HepG2 (cell line): Measurements from ENCODE around the gene DDC. TPM values are rescaled to one million over a fixed set of nuclear protein-coding genes. Genes with fewer than 3 reads are reported as not detected.

ENCODE experiments used
- ATAC-seq: fragments of 200-7000 bp; cut with Tn5 transposase; 3 replicates; pipeline ENCODE4 v1.9.1; 2020; ENCODE audit warnings: mild to moderate bottlenecking, moderate library complexity
- BruUV-seq: library from RNA; stranded (reverse); fragments of 400-500 nt; replicated peaks from 2 replicates; lab custom pipeline; 2021; lab: Mats Ljungman, UMichigan
- CTCF ChIA-PET: fragments of 300-600 bp; formaldehyde crosslinking; extraction: SDS; loops from one replicate; lab custom pipeline; 2021; ENCODE audit warnings: low total read pairs, inconsistent platforms, low intra/inter-chr PET ratio; lab: Yijun Ruan, JAX
- POLR2A ChIA-PET: fragments of 350-600 bp; sonication (Branson Sonifier 250); formaldehyde crosslinking; loops from one replicate; lab custom pipeline; 2020; ENCODE audit warnings: antibody characterized with exemption, inconsistent platforms; lab: Yijun Ruan, JAX
- DNase-seq: peaks from one replicate; pipeline ENCODE4 v3.0.0-alpha.2; 2015; ENCODE audit warnings: low spot score
- FAIRE-seq: peaks from 3 replicates; lab custom pipeline; 2011; peaks lifted over from hg19 to GRCh38; lab: Jason Lieb, UNC
- H2AFZ ChIP-seq: one replicate; pipeline ENCODE4 v1.6.1; 2011; ENCODE audit warnings: low read length, inconsistent platforms
- H3K27ac ChIP-seq: fragments of 300-600 bp; 3 replicates; pipeline ENCODE4 v1.8.0; 2011; ENCODE audit warnings: mixed run types, mild to moderate bottlenecking, mixed read lengths, low read length, inconsistent platforms; ENCODE audit not compliant: insufficient read depth; ENCODE audit errors: extremely low read length
- H3K27me3 ChIP-seq, 2 experiments: fragments of 200-600 bp in 1 of 2; 2 replicates in 1 of 2; 3 replicates in 1 of 2; pipeline versions ENCODE4 v1.6.0 to v1.8.0; 2011; ENCODE audit warnings: low read length in 2 of 2, mild to moderate bottlenecking in 2 of 2, moderate library complexity in 2 of 2, inconsistent platforms in 1 of 2; ENCODE audit not compliant: insufficient read depth in 2 of 2, control insufficient read depth in 1 of 2
- H3K36me3 ChIP-seq, 2 experiments: fragments of 200-600 bp in 1 of 2; replicated peaks in 1 of 2; 2 replicates in 1 of 2; 3 replicates in 1 of 2; pipeline versions ENCODE4 v1.5.1 to v1.8.0; 2011; ENCODE audit warnings: low read length in 2 of 2, inconsistent platforms in 1 of 2; ENCODE audit not compliant: insufficient read depth in 2 of 2, control insufficient read depth in 1 of 2
- H3K4me1 ChIP-seq: 2 replicates; pipeline ENCODE4 v1.5.1; 2012; ENCODE audit warnings: low read length, inconsistent platforms; ENCODE audit not compliant: insufficient read depth
- H3K4me2 ChIP-seq: 2 replicates; pipeline ENCODE4 v1.6.0; 2011; ENCODE audit warnings: low read depth, low read length, inconsistent platforms
- H3K4me3 ChIP-seq, 3 experiments: fragments of 200-600 bp in 1 of 3; sonication (generic), shearing (Covaris generic) in 1 of 3; replicated peaks in 1 of 3; 2 replicates each; pipeline ENCODE4 v1.5.1; 2011 to 2016; ENCODE audit warnings: low read length in 3 of 3, inconsistent platforms in 2 of 3, low read depth in 2 of 3, mild to moderate bottlenecking in 2 of 3, control low read depth in 1 of 3, mixed read lengths in 1 of 3; ENCODE audit not compliant: insufficient read depth in 1 of 3
- H3K79me2 ChIP-seq: one replicate; pipeline ENCODE4 v1.6.1; 2011; ENCODE audit warnings: low read length, inconsistent platforms; ENCODE audit not compliant: insufficient read depth
- H3K9ac ChIP-seq: 2 replicates; pipeline ENCODE4 v1.6.0; 2011; ENCODE audit warnings: mild to moderate bottlenecking, low read depth, low read length, inconsistent platforms; ENCODE audit not compliant: insufficient read depth
- H3K9me3 ChIP-seq: 2 replicates; pipeline ENCODE4 v1.5.1; 2012; ENCODE audit warnings: mild to moderate bottlenecking, low read length
- H4K20me1 ChIP-seq: 2 replicates; pipeline ENCODE4 v1.6.0; 2011; ENCODE audit warnings: inconsistent platforms, mild to moderate bottlenecking, low read length, moderate library complexity; ENCODE audit not compliant: insufficient read depth
- AHR ChIP-seq: IDR thresholded peaks from 2 replicates; pipeline ENCODE4 v1.6.1; 2018; ENCODE audit warnings: missing genetic modification reagents, missing compliant biosample characterization
- ARHGAP35 ChIP-seq: sonication (generic); formaldehyde crosslinking; IDR thresholded peaks from 2 replicates; pipeline ENCODE4 v1.9.0; 2022; ENCODE audit warnings: mild to moderate bottlenecking, inconsistent platforms, moderate library complexity, missing genetic modification reagents, borderline replicate concordance
- CBX2 ChIP-seq, 2 experiments: fragments of 200-600 bp in 1 of 2; sonication (generic); formaldehyde crosslinking in 1 of 2; IDR thresholded peaks; 2 replicates each; pipeline versions ENCODE4 v1.7.0 to v1.8.1; 2018 to 2022; ENCODE audit warnings: low read depth in 2 of 2, low read length in 1 of 2, mild to moderate bottlenecking in 1 of 2, missing genetic modification reagents in 1 of 2
- CTCF ChIP-seq: sonication (generic); formaldehyde crosslinking; IDR thresholded peaks from 2 replicates; pipeline ENCODE4 v1.5.0; 2020; ENCODE audit warnings: mild to moderate bottlenecking, missing genetic modification reagents, moderate library complexity
- FOXJ3 ChIP-seq: sonication (generic); formaldehyde crosslinking; IDR thresholded peaks from 2 replicates; pipeline ENCODE4 v1.4.0; 2020; ENCODE audit warnings: missing genetic modification reagents, mild to moderate bottlenecking, borderline replicate concordance
- GABPA ChIP-seq, 2 experiments: IDR thresholded peaks; 2 replicates each; pipeline ENCODE4 v1.6.1; 2011 to 2016; ENCODE audit warnings: low read depth in 2 of 2, low read length in 1 of 2, missing biosample characterization in 1 of 2, missing genetic modification characterization in 1 of 2
- JARID2 ChIP-seq: sonication (generic); formaldehyde crosslinking; IDR thresholded peaks from 2 replicates; pipeline ENCODE4 v1.8.1; 2023; ENCODE audit warnings: missing genetic modification reagents, inconsistent platforms; ENCODE audit not compliant: insufficient replicate concordance
- NFE2L1 ChIP-seq: sonication (generic); formaldehyde crosslinking; IDR thresholded peaks from 2 replicates; pipeline ENCODE4 v1.4.0; 2020; ENCODE audit warnings: missing genetic modification reagents, mild to moderate bottlenecking, borderline replicate concordance
- NKX3-1 ChIP-seq: sonication (generic); formaldehyde crosslinking; IDR thresholded peaks from 2 replicates; pipeline ENCODE4 v1.5.0; 2020; ENCODE audit warnings: missing genetic modification reagents
- PLSCR1 ChIP-seq: sonication (generic); formaldehyde crosslinking; IDR thresholded peaks from 2 replicates; pipeline ENCODE4 v1.5.0; 2020; ENCODE audit warnings: missing genetic modification reagents, mild to moderate bottlenecking, borderline replicate concordance
- SNAPC2 ChIP-seq: sonication (generic); formaldehyde crosslinking; IDR thresholded peaks from 2 replicates; pipeline ENCODE4 v1.8.1; 2022; ENCODE audit warnings: mild to moderate bottlenecking, missing genetic modification reagents
- ZNF160 ChIP-seq: sonication (generic); formaldehyde crosslinking; IDR thresholded peaks from 2 replicates; pipeline ENCODE4 v1.8.0; 2022; ENCODE audit warnings: mild to moderate bottlenecking, inconsistent platforms, missing genetic modification reagents
- ZNF558 ChIP-seq: sonication (generic); formaldehyde crosslinking; IDR thresholded peaks from 2 replicates; pipeline ENCODE4 v1.9.0; 2022; ENCODE audit warnings: mild to moderate bottlenecking, missing genetic modification reagents, borderline replicate concordance
- ZNF780A ChIP-seq: sonication (generic); formaldehyde crosslinking; IDR thresholded peaks from 2 replicates; pipeline ENCODE4 v1.8.0; 2022; ENCODE audit warnings: mild to moderate bottlenecking, missing genetic modification reagents, moderate library complexity
- WGBS: methylation state at CpG from one replicate; pipeline ENCODE4 v1.1.6; 2017; ENCODE audit warnings: low lambda C conversion rate; 5-methylcytosine and 5-hydroxymethylcytosine counted together
- in situ Hi-C: cut with HindIII; loops from 2 replicates; pipeline ENCODE4 v1.10.0; 2017; ENCODE audit warnings: low pct_unique_long_range_greater_than_20kb; ENCODE audit not compliant: extremely low pct_ligation_motif_present
- intact Hi-C: fragments of 100-400 bp; cut with micrococcal nuclease; formaldehyde crosslinking; loops from one replicate; pipeline ENCODE4 v1.10.0; 2022; ENCODE audit not compliant: unreplicated experiment
- polyA plus RNA-seq, 8 experiments: library from polyadenylated mRNA; depleted of rRNA in 3 of 8; stranded (reverse) in 7 of 8; unstranded in 1 of 8; fragments of >200 nt; fragmentation: Illumina TruSeq in 4 of 8; extraction: Trizol in 4 of 8; gene quantifications; 2 replicates each; pipeline versions ENCODE4 v1.2.1 to v1.2.3, GENCODE V29; 2011 to 2016; ENCODE audit warnings: low read depth in 4 of 8, missing spikeins in 1 of 8, mixed read lengths in 1 of 8; ENCODE audit not compliant: insufficient read depth in 1 of 8
- total RNA-seq, 5 experiments: library from RNA; depleted of rRNA; stranded (reverse); fragments of >200 nt; fragmentation: Illumina TruSeq; extraction: Trizol; gene quantifications; 2 replicates each; pipeline ENCODE4 v1.2.3, GENCODE V29; 2016; ENCODE audit warnings: low read depth in 1 of 5

DDC gene
- total and polyA plus RNA-seq, 2 of the 13 experiments (the other 11 are each of a cell fraction or from before 2014, with no cell fraction given) = 11.7 to 93.3 TPM

- intact Hi-C loops (no loop called here), in situ Hi-C loops (loop anchor here (25.0 kb wide), 1 partner anchor 663 kb away; no protein-coding TSS in a partner anchor)
- H2AFZ ChIP-seq = no peak overlapping the region
- POLR2A ChIA-PET = no interaction called here
- no peak overlapping the region for H3K27ac ChIP-seq
- WGBS = 93% methylated on average over 8 of the region's 8 CpGs
- peaks cover 7 to 9% of the 10 kb centered on the region in 2 experiments; a peak in 4 of 5 replicates for H3K36me3 ChIP-seq
- BruUV-seq = no TSS peak
- no peaks in the 10 kb centered on the region for H3K79me2 ChIP-seq
- no peak overlapping the region for H3K4me2 ChIP-seq
- DNase-seq = no peak
- FAIRE-seq = no peak
- ATAC-seq = no peak
- peaks cover 9% of the 10 kb centered on the region; the same call in 1 of the 2 replicates for H3K4me1 ChIP-seq
- H4K20me1 ChIP-seq = no peaks in the 10 kb centered on the region
- H3K9ac ChIP-seq = no peak overlapping the region
- no peak overlapping the region for H3K4me3 ChIP-seq
- H3K9me3 ChIP-seq = no peaks in the 10 kb centered on the region
- CTCF ChIA-PET = no interaction called here
- no peaks in the 10 kb centered on the region for H3K27me3 ChIP-seq
- TF ChIP-seq JARID2 (CRISPR knock-in tag) (no peak), ARHGAP35 (CRISPR knock-in tag) (no peak), CTCF (no peak), NFE2L1 (CRISPR knock-in tag) (no peak), AHR (no peak), ZNF780A (CRISPR knock-in tag) (no peak), ZNF558 (CRISPR knock-in tag) (no peak), SNAPC2 (CRISPR knock-in tag) (no peak), PLSCR1 (CRISPR knock-in tag) (no peak), GABPA (IDR thresholded peaks at IDR 0.05; ENCODE audit: low read depth, low read length) (no peak), GABPA (CRISPR knock-in tag; IDR thresholded peaks at IDR 0.05; ENCODE audit: low read depth) (no peak), ZNF160 (CRISPR knock-in tag) (no peak), NKX3-1 (CRISPR knock-in tag) (no peak), CBX2 (IDR thresholded peaks at IDR 0.05; ENCODE audit: low read depth, low read length) (no peak), CBX2 (CRISPR knock-in tag; IDR thresholded peaks at IDR 0.05; ENCODE audit: low read depth) (no peak), FOXJ3 (CRISPR knock-in tag) (no peak)
These were observed 90.6 kb downstream of the DDC start for GRCh38 chr7:50474382-50475160.
